ENCODE results near the gene PANK4.
A peak's percentile ranks its signal among the peaks of the same experiment; 100 is the strongest.

DNA sequence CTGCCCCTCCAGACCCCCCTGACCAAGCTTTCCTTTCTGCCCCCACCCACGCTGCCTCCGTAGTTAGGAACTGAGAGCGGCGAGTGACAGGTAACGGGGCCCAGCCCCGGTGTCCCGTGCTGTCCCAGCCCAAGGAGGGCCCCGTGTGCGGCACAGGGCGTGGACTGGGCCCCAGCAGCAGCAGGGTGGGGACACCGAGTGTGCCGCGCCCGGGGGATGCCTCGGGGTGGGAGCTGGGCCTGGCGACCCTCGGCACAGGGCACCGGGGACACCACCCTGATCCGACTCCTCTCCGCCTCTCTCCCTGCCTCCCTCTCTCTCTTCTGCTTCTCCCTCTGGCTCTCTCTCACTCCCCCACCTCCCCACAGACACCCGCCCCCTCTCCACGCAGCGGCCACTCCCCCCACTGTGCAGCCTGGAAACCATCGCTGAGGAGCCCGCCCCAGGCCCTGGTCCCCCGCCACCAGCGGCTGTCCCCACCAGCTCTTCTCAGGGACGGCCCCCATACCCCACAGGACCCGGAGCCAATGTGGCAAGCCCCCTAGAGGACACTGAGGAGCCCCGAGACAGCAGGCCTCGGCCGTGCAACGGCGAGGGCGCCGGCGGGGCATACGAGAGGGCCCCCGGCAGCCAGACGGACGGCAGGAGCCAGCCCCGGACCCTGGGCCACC lies 22.7 kb downstream of the PANK4 start:
- TF ChIP-seq, protein P1, sequence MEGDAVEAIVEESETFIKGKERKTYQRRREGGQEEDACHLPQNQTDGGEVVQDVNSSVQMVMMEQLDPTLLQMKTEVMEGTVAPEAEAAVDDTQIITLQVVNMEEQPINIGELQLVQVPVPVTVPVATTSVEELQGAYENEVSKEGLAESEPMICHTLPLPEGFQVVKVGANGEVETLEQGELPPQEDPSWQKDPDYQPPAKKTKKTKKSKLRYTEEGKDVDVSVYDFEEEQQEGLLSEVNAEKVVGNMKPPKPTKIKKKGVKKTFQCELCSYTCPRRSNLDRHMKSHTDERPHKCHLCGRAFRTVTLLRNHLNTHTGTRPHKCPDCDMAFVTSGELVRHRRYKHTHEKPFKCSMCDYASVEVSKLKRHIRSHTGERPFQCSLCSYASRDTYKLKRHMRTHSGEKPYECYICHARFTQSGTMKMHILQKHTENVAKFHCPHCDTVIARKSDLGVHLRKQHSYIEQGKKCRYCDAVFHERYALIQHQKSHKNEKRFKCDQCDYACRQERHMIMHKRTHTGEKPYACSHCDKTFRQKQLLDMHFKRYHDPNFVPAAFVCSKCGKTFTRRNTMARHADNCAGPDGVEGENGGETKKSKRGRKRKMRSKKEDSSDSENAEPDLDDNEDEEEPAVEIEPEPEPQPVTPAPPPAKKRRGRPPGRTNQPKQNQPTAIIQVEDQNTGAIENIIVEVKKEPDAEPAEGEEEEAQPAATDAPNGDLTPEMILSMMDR (conservative IDR thresholded peaks at IDR 0.05; ENCODE audit: low read depth, low read length), result 0 out of 2 replicates have a peak, but pooled peaks have one; percentile 19
- no peak for TF ChIP-seq EZH2 (IDR thresholded peaks at IDR 0.05; ENCODE audit: borderline replicate concordance, low read depth, low read length, poor library complexity, severe bottlenecking)

Data from A673 (cell line).